Medulla oblongata (tissue), 1 donor: ENCODE data around the gene PIK3CB.
"Not testable (repeated sequence)": the region's sequence is repeated elsewhere in the genome, so short reads cannot be mapped to it uniquely, and the experiment has no call there.

Experiments
- DNase-seq: peaks from one replicate; pipeline ENCODE4 v3.0.0-alpha.2; 2015; ENCODE audit errors: extremely low spot score

The PIK3CB gene

GRCh38 chr3:138609898-138610266 lies 224.8 kb downstream of the PIK3CB start:
- no peak for DNase-seq

- DNase-seq, result peak; percentile 66
These were observed 226.2 kb downstream of the PIK3CB start, which contains the start of gene FAIM for GRCh38 chr3:138608322-138609135. TSS of gene FAIM (plus strand) at chr3:138608771. CDS start at chr3:138619727, 10,956 bp downstream.

- DNase-seq, result not testable (repeated sequence)
These were observed 230.6 kb downstream of the PIK3CB start for GRCh38 chr3:138604106-138604595.
